Kidney (tissue), 14 donors: ENCODE measurements around the gene ATRAID. TPM values are rescaled to one million over a fixed set of nuclear protein-coding genes. Genes with fewer than 3 reads are reported as not detected.

Experiments used
- DNase-seq, 5 donors: peaks; one replicate each; pipeline ENCODE4 v3.0.0-alpha.2; 2013 to 2020
- FAIRE-seq: peaks from 2 replicates; lab custom pipeline; 2012; peaks lifted over from hg19 to GRCh38; lab: Jason Lieb, UNC
- H3K27ac ChIP-seq, 2 donors: one replicate each; pipeline ENCODE4 v1.7.0; 2013; ENCODE audit warnings: low read depth in 2 of 2, low read length in 2 of 2, inconsistent platforms in 1 of 2
- H3K27me3 ChIP-seq: one replicate; pipeline ENCODE4 v1.7.1; 2013; ENCODE audit warnings: low read length, inconsistent platforms; ENCODE audit not compliant: control insufficient read depth, insufficient read depth
- H3K36me3 ChIP-seq, 3 donors: one replicate each; pipeline versions ENCODE4 v1.7.0 to v1.7.1; 2013; ENCODE audit warnings: low read length in 3 of 3, control low read depth in 1 of 3, inconsistent platforms in 1 of 3; ENCODE audit not compliant: insufficient read depth in 3 of 3, control insufficient read depth in 2 of 3
- H3K4me1 ChIP-seq, 3 donors: one replicate each; pipeline versions ENCODE4 v1.7.0 to v1.7.1; 2013; ENCODE audit warnings: low read length in 3 of 3, inconsistent platforms in 1 of 3, low read depth in 1 of 3; ENCODE audit not compliant: control insufficient read depth in 2 of 3, insufficient read depth in 2 of 3
- H3K4me3 ChIP-seq, 3 donors: one replicate each; pipeline versions ENCODE4 v1.7.0 to v1.8.1; 2013; ENCODE audit warnings: low read length in 3 of 3, control low read depth in 1 of 3, inconsistent platforms in 1 of 3
- H3K9ac ChIP-seq, 3 donors: one replicate each; pipeline versions ENCODE4 v1.7.0 to v1.7.1; 2013; ENCODE audit warnings: low read length in 3 of 3, control low read depth in 1 of 3, inconsistent platforms in 1 of 3
- H3K9me3 ChIP-seq, 3 donors: one replicate each; pipeline versions ENCODE4 v1.7.0 to v1.7.1; 2013; ENCODE audit warnings: low read length in 3 of 3, control low read depth in 1 of 3, inconsistent platforms in 1 of 3; ENCODE audit not compliant: control insufficient read depth in 2 of 3, insufficient read depth in 1 of 3
- intact Hi-C: fragments of 100-400 bp; cut with DNase I; formaldehyde crosslinking; loops from one replicate; pipeline ENCODE4 v1.11.1; 2022
- polyA plus RNA-seq: library from polyadenylated mRNA; stranded (reverse); fragments of 350-450 nt; fragmentation: Illumina TruSeq; extraction: RNeasy Lipid Tissue Mini Kit (QIAGEN cat#74804); gene quantifications from one replicate; pipeline ENCODE4 v1.2.3, GENCODE V29; 2014; ENCODE audit warnings: low read depth, low replicate concordance; ENCODE audit not compliant: insufficient read depth
- total RNA-seq: library from RNA; stranded (reverse); fragmentation: NEBNext Ultra II Directional; extraction: Animal tissue kit (Norgen Biotek cat#: 25700); gene quantifications from one replicate; pipeline ENCODE4 v1.2.1, GENCODE V29; 2021
- TF ChIP-seq, protein P1 (sequence below): IDR thresholded peaks from 3 replicates; pipeline ENCODE4 v1.5.1; 2012; ENCODE audit warnings: mild to moderate bottlenecking, moderate library complexity, borderline replicate concordance; ENCODE audit not compliant: insufficient read depth; ENCODE audit errors: extremely low read depth
- donor health status: control.
- donor health status: control.
- donor health status: control.
- donor health status: control.
- donor health status: control.
- donor health status: DM: yes; HTN: yes; CAD: no.
- donor health status: Normal renal cell carcinoma (clear cell type).

Gene ATRAID
- total and polyA plus RNA-seq, 2 donors from 2014 or later: 119 to 279 TPM

DNA sequence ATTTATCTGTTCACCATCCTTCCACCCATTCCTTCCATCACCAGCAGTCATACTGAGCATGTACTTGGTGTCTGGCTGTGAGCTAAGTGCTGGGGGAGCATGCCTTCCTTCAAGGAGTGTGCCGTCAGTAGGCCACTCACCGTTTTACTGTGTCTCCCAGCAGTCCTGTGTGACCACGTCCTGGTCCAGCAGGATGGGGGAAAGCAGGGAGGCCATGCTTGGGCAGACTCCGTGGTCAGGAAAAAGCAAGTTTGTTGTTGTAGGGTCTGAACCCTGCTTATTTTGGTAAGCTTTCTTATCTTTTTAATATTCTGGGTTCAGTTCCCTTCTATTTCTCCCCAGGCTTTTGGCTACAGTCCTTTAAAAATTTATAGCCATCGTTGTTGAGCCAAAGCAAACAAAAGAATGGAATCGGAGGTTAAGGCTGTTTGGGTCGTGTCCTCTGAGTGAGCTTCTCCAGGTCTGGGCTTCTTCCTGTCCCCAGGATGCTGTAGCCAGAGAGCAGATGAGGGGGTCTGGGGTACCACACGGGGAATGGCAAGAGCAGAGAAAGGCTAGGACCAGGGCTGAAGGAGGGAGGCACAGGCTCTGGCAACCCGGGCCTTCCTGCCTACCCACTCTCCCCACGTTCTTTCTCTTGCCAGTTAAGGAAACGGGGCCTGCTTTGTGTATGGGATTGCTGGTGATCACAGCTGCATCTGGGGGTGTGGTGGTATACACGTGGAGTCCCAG lies 37.5 kb downstream of the ATRAID start:
- no peaks in the 10 kb centered on the region for H3K9me3 ChIP-seq
- FAIRE-seq (no peak), DNase-seq (peak in 3 of 5 donors; percentile 33 to 75 (median 54))
- H3K27ac ChIP-seq: no peak overlapping the region
- peaks cover 0 to 4% (median 0%) of the 10 kb centered on the region in 3 donors for H3K4me1 ChIP-seq
- no peaks in the 10 kb centered on the region for H3K36me3 ChIP-seq
- H3K27me3 ChIP-seq: no peaks in the 10 kb centered on the region
- TF ChIP-seq, protein P1, sequence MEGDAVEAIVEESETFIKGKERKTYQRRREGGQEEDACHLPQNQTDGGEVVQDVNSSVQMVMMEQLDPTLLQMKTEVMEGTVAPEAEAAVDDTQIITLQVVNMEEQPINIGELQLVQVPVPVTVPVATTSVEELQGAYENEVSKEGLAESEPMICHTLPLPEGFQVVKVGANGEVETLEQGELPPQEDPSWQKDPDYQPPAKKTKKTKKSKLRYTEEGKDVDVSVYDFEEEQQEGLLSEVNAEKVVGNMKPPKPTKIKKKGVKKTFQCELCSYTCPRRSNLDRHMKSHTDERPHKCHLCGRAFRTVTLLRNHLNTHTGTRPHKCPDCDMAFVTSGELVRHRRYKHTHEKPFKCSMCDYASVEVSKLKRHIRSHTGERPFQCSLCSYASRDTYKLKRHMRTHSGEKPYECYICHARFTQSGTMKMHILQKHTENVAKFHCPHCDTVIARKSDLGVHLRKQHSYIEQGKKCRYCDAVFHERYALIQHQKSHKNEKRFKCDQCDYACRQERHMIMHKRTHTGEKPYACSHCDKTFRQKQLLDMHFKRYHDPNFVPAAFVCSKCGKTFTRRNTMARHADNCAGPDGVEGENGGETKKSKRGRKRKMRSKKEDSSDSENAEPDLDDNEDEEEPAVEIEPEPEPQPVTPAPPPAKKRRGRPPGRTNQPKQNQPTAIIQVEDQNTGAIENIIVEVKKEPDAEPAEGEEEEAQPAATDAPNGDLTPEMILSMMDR: no peak
- intact Hi-C loops: no loop called here
- no peak overlapping the region for H3K4me3 ChIP-seq
- no peak overlapping the region for H3K9ac ChIP-seq

DNA sequence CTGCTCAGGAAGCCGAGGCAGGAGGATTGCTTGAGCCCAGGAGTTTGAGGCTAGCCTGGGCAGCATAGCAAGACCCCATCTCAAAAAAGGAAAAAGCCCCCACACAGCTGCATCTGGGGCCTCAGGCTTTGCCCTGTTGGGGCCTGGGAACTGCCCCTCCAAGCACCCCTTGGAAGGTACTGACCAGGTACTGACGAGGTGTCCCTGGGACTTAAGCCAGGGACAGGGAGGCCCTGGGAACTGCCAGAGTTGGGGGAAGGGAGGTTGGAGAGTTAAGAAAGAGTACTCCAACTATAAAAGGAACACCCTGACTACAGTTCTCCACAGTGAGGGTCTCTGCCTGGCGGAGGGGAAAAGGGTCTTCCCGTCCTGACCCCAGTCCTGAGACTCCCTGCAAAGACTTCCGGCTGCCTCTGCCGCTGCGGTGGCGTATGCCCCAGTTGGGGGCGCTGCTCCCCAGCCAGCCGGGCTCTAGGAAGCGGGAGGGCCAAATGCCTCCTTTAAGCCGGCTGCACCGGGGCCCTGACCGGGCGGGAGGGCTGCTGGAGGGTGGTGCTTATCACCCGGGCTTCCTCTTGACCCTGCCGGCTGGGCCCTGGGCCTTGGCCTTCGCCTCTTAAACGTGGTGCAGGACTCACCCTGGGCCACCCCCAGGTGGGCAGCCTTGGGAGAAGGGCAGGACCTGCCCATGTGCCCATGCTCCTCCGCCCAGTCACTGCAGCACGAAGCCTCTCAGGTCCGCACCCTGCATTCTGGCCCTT lies 38.2 kb downstream of the ATRAID start:
- TF ChIP-seq, protein P1: peak; percentile 53
- Histone ChIP-seq H3K9ac (no peak overlapping the region), H3K27ac (no peak overlapping the region), H3K4me1 (peaks cover 0 to 4% (median 0%) of the 10 kb centered on the region in 3 donors), H3K9me3 (no peaks in the 10 kb centered on the region), H3K4me3 (no peak overlapping the region), H3K27me3 (no peaks in the 10 kb centered on the region), H3K36me3 (no peaks in the 10 kb centered on the region)
- FAIRE-seq (no peak), DNase-seq (peak; percentile 74 to 83 (median 79))
- intact Hi-C loops: no loop called here

DNA sequence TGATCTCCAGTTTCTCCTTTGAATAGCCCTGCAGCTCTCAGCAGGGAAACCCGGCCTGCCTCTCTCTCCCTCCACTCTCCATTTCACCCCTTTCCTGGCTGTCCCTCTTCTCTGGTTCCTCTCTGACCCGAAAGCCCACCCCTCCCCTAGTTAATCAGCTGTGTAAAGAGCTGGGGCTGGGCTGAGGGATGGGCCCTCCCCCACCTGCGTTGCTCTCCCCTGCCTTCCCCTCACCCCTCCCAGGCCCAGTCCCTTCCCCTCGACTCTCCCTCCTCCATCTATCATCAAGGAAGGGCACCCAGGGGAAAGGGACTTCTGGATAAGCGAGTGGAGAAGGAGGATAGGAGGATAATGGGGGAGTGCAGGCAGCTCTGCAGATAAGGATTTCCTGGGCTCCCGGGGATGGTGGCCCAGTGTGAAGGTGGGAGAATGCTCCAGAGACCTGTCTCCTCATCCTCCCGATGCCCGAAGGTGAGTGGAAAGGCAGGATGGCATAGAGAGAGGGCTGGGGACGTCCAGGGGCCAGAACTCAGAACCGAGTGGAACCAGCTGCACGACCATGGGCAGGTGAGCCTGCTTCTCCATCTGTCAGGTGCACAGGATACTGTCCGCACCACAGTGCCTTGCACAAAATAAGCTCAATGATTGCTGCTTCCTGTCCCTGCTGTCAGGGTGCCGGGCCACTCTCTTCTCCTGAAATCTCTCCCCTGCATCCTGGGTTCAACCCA lies 39.0 kb downstream of the ATRAID start:
- Histone ChIP-seq H3K27ac (no peak overlapping the region), H3K27me3 (no peaks in the 10 kb centered on the region), H3K4me1 (peaks cover 0 to 4% (median 0%) of the 10 kb centered on the region in 3 donors), H3K4me3 (no peak overlapping the region), H3K9me3 (no peaks in the 10 kb centered on the region), H3K9ac (no peak overlapping the region), H3K36me3 (no peaks in the 10 kb centered on the region)
- DNase-seq: peak in 3 of 5 donors; percentile 25 to 59 (median 28)
- TF ChIP-seq, protein P1: no peak
- FAIRE-seq: no peak
- intact Hi-C loops: no loop called here
